ENCODE measurements around the gene CTXN2.
A peak's percentile ranks its signal among the peaks of the same experiment; 100 is the strongest.

The CTXN2 gene

GRCh38 chr15:48177383-48177765 is 14.1 kb upstream of the CTXN2 start:
- Histone ChIP-seq H3K9me3 (ENCODE audit: control insufficient read depth, low read length) (no peaks in the 10 kb centered on the region), H3K27me3 (replicated peaks; ENCODE audit: control insufficient read depth, insufficient read depth, low read length) (peaks cover 3% of the 10 kb centered on the region), H3K4me3 (ENCODE audit: low read length) (peak overlapping the region; percentile 78), H3K9ac (ENCODE audit: low read length) (peak overlapping the region; percentile 45), H3K4me1 (ENCODE audit: control insufficient read depth, insufficient read depth, low read length) (no peaks in the 10 kb centered on the region), H3K36me3 (ENCODE audit: control insufficient read depth, insufficient read depth, low read length, severe bottlenecking) (no peaks in the 10 kb centered on the region)
- peak; percentile 68 for DNase-seq (ENCODE audit: low read depth)

- no peaks in the 10 kb centered on the region for H3K36me3 ChIP-seq (ENCODE audit: control insufficient read depth, insufficient read depth, low read length, severe bottlenecking)
- H3K27me3 ChIP-seq (replicated peaks; ENCODE audit: control insufficient read depth, insufficient read depth, low read length) = peaks cover 3% of the 10 kb centered on the region
- DNase-seq (ENCODE audit: low read depth) = peak; percentile 86
- peak within 1 kb of the TSS; percentile 78 for H3K4me3 ChIP-seq (ENCODE audit: low read length)
- H3K9me3 ChIP-seq (ENCODE audit: control insufficient read depth, low read length) = no peaks in the 10 kb centered on the region
- H3K9ac ChIP-seq (ENCODE audit: low read length) = peak within 1 kb of the TSS; percentile 45
- no peaks in the 10 kb centered on the region for H3K4me1 ChIP-seq (ENCODE audit: control insufficient read depth, insufficient read depth, low read length)
Observed at GRCh38 chr15:48177766-48178647, 13.5 kb upstream of the CTXN2 start, which contains the start of gene MYEF2. Gene MYEF2 (minus strand): TSS chr15:48178295. CDS start chr15:48178237, 58 bp downstream.

DNA sequence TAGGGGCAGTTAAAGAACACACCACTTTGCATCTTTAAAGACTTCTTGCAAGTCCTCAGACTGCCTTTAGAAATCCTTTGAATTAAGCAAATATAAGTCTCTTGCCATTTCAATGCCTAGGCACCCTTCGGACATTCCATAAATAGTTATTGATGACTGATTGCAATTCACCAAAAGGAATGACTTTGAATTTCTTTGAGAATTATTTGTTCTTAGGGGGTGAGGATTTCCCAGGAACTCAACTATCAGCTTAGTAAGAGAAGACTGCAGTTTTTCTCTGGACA is 12.9 kb upstream of the CTXN2 start:
- H3K9ac ChIP-seq (ENCODE audit: low read length) = no peak overlapping the region
- no peak for DNase-seq (ENCODE audit: low read depth)
- no peaks in the 10 kb centered on the region for H3K9me3 ChIP-seq (ENCODE audit: control insufficient read depth, low read length)
- H3K36me3 ChIP-seq (ENCODE audit: control insufficient read depth, insufficient read depth, low read length, severe bottlenecking) = no peaks in the 10 kb centered on the region
- no peaks in the 10 kb centered on the region for H3K4me1 ChIP-seq (ENCODE audit: control insufficient read depth, insufficient read depth, low read length)
- peak overlapping the region; percentile 78 for H3K4me3 ChIP-seq (ENCODE audit: low read length)
- peaks cover 3% of the 10 kb centered on the region for H3K27me3 ChIP-seq (replicated peaks; ENCODE audit: control insufficient read depth, insufficient read depth, low read length)

DNA sequence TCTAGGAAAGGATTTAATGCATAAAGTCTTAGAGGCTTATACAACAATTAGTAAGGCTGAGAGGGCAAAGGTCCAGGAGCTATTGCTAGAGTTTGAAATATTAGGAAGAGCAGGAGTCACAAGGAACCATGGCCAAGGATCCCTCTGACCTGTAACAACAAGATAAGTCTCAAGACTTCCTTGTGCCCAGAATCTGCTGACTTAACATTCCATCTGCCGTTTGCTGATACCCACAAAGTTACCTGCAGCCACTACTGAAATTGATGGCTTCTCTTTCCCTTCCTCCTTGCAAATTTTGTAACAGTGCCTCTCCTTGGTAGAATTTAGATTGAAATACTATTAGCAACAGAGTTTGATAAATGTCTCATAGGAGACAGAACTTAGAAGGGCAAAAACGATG is 8.7 kb upstream of the CTXN2 start:
- H3K9ac ChIP-seq (ENCODE audit: low read length) = no peak overlapping the region
- peaks cover 3% of the 10 kb centered on the region for H3K27me3 ChIP-seq (replicated peaks; ENCODE audit: control insufficient read depth, insufficient read depth, low read length)
- peaks cover 4% of the 10 kb centered on the region for H3K9me3 ChIP-seq (ENCODE audit: control insufficient read depth, low read length)
- no peak for DNase-seq (ENCODE audit: low read depth)
- no peak overlapping the region for H3K4me3 ChIP-seq (ENCODE audit: low read length)
- no peaks in the 10 kb centered on the region for H3K4me1 ChIP-seq (ENCODE audit: control insufficient read depth, insufficient read depth, low read length)
- H3K36me3 ChIP-seq (ENCODE audit: control insufficient read depth, insufficient read depth, low read length, severe bottlenecking) = no peaks in the 10 kb centered on the region

DNA sequence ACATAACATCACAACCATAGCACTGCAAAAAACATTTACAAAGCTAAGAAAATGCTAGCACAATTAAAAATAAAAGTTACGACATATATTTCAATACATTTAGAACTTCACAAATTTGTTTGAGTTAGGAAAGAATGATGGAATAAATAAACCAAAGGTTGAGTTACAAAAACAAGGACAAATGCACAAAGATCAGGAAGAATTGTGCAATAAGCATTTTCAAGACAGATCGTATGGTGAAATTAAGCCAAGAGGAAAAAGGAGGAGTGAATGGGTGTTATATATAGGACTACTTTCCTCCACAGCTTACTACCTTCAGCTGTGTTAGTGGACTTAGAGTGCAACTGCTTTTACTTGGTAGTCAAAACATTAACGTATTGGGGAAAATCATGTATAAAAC is 5.9 kb upstream of the CTXN2 start:
- H3K4me3 ChIP-seq (ENCODE audit: low read length) = no peak overlapping the region
- H3K36me3 ChIP-seq (ENCODE audit: control insufficient read depth, insufficient read depth, low read length, severe bottlenecking) = no peaks in the 10 kb centered on the region
- no peaks in the 10 kb centered on the region for H3K27me3 ChIP-seq (replicated peaks; ENCODE audit: control insufficient read depth, insufficient read depth, low read length)
- H3K9me3 ChIP-seq (ENCODE audit: control insufficient read depth, low read length) = peaks cover 4% of the 10 kb centered on the region
- no peak for DNase-seq (ENCODE audit: low read depth)
- no peaks in the 10 kb centered on the region for H3K4me1 ChIP-seq (ENCODE audit: control insufficient read depth, insufficient read depth, low read length)
- H3K9ac ChIP-seq (ENCODE audit: low read length) = no peak overlapping the region

DNA sequence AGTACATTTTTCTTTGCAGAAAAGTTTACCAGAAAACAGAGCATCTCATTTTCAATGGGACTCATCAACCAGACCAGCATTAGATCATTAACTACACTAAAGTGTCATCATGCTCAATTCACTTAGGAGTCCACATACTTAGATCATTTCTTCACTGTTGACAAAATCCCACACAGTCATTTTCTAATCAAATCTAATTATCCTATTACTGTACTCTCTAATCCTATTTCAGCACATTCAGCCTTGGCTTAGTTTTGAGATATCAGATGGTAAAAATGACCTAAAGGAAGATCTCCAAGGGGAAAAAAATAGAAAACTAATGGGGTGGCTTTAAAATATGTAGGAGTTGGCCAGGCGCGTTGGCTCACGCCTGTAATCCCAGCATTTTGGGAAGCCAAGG is 5.2 kb upstream of the CTXN2 start:
- Histone ChIP-seq H3K4me1 (ENCODE audit: control insufficient read depth, insufficient read depth, low read length) (peaks cover 4% of the 10 kb centered on the region), H3K9me3 (ENCODE audit: control insufficient read depth, low read length) (peaks cover 4% of the 10 kb centered on the region), H3K36me3 (ENCODE audit: control insufficient read depth, insufficient read depth, low read length, severe bottlenecking) (no peaks in the 10 kb centered on the region), H3K4me3 (ENCODE audit: low read length) (no peak overlapping the region), H3K9ac (ENCODE audit: low read length) (no peak overlapping the region), H3K27me3 (replicated peaks; ENCODE audit: control insufficient read depth, insufficient read depth, low read length) (no peaks in the 10 kb centered on the region)
- no peak for DNase-seq (ENCODE audit: low read depth)

DNA sequence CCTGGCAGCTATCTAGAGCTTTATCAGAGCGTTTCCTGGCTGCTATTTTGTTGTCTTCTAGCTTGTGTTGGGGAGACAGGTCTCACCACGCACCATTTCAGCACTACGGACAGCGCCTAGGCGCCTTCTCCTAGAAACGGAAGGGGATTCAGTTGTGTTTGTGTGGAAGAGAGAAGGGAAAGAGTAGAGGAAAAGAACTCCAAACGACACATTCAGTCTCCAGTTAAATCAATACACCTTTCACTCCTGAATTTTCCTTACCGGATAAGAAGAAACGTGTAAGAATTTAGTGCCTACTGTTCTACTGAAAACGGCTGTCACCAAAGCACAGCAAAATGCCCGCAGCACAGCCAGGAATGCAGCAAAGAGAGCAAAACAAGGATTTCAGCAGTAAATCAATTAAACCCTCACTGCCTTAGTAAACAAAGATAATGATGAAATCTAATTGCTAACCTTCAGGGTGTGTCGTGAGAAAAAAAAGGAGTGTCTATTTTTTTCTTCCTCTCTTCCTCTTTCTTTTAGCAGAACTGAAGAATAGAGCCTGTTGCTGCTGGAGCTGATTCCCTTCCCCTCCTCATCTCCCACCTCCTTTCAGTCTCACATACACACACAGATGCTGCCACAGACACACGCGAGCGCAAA is 412 bp upstream of the CTXN2 start:
- Histone ChIP-seq H3K9ac (ENCODE audit: low read length) (no peak overlapping the region), H3K9me3 (ENCODE audit: control insufficient read depth, low read length) (no peaks in the 10 kb centered on the region), H3K36me3 (ENCODE audit: control insufficient read depth, insufficient read depth, low read length, severe bottlenecking) (no peaks in the 10 kb centered on the region), H3K27me3 (replicated peaks; ENCODE audit: control insufficient read depth, insufficient read depth, low read length) (peaks cover 11% of the 10 kb centered on the region), H3K4me3 (ENCODE audit: low read length) (peak overlapping the region; percentile 57), H3K4me1 (ENCODE audit: control insufficient read depth, insufficient read depth, low read length) (peaks cover 7% of the 10 kb centered on the region)
- DNase-seq (ENCODE audit: low read depth) = peak; percentile 78

- Histone ChIP-seq H3K27me3 (replicated peaks; ENCODE audit: control insufficient read depth, insufficient read depth, low read length) (no peaks in the 10 kb centered on the region), H3K36me3 (ENCODE audit: control insufficient read depth, insufficient read depth, low read length, severe bottlenecking) (no peaks in the 10 kb centered on the region), H3K4me3 (ENCODE audit: low read length) (no peak overlapping the region), H3K4me1 (ENCODE audit: control insufficient read depth, insufficient read depth, low read length) (peaks cover 3% of the 10 kb centered on the region), H3K9ac (ENCODE audit: low read length) (no peak overlapping the region), H3K9me3 (ENCODE audit: control insufficient read depth, low read length) (no peaks in the 10 kb centered on the region)
- no peak for DNase-seq (ENCODE audit: low read depth)
Observed at GRCh38 chr15:48202068-48202467, 10.6 kb downstream of the CTXN2 start.

DNA sequence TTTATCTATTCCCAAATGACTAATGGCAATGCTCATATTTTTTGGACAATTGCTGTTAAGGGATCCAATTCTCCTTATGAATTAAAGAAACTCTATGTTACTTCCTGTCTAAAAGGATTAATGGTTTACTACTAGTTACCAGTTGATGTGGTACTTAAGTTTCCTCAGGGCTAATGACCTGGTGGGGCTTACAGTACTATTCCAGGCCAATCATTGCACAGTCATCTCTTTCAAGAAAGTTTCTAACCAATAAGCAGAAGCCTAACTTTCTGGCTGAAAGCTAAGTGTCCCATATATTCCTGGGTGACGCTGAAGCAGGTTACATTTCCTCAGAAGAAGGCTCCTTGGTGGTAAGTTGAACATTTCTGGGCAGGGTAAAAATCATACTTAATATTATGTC is 14.5 kb downstream of the CTXN2 start, which contains the start of gene SLC12A1:
Gene SLC12A1 (plus strand): TSS at position 322 of the 400 bp plus-strand sequence. CDS start 1,418 bp downstream, outside the sequence.
- Histone ChIP-seq H3K27me3 (replicated peaks; ENCODE audit: control insufficient read depth, insufficient read depth, low read length) (no peaks in the 10 kb centered on the region), H3K4me3 (ENCODE audit: low read length) (no peak within 1 kb of the TSS), H3K9me3 (ENCODE audit: control insufficient read depth, low read length) (no peaks in the 10 kb centered on the region), H3K4me1 (ENCODE audit: control insufficient read depth, insufficient read depth, low read length) (peaks cover 3% of the 10 kb centered on the region), H3K9ac (ENCODE audit: low read length) (no peak within 1 kb of the TSS), H3K36me3 (ENCODE audit: control insufficient read depth, insufficient read depth, low read length, severe bottlenecking) (no peaks in the 10 kb centered on the region)
- no peak for DNase-seq (ENCODE audit: low read depth)

DNA sequence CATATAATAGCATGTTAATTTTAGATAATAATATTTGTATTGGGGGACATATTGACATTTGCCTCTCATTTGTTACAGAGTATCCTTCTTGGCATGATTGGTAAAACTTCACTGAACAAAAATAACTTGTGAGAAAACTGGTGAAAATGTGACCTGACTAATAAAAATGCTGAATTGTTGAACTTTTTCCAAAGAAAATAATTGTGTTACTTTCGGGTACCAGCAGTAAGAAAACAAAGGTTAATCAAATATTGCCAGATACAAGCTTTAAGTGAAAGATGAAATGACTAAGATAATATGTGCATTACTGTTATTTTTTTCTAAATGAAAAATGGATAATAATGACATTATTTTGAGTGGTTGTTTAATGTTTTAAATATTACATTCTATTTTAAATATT is 29.8 kb downstream of the CTXN2 start:
- DNase-seq (ENCODE audit: low read depth) = no peak
- Histone ChIP-seq H3K36me3 (ENCODE audit: control insufficient read depth, insufficient read depth, low read length, severe bottlenecking) (no peaks in the 10 kb centered on the region), H3K4me1 (ENCODE audit: control insufficient read depth, insufficient read depth, low read length) (no peaks in the 10 kb centered on the region), H3K27me3 (replicated peaks; ENCODE audit: control insufficient read depth, insufficient read depth, low read length) (no peaks in the 10 kb centered on the region), H3K9ac (ENCODE audit: low read length) (no peak overlapping the region), H3K4me3 (ENCODE audit: low read length) (no peak overlapping the region), H3K9me3 (ENCODE audit: control insufficient read depth, low read length) (no peaks in the 10 kb centered on the region)

DNA sequence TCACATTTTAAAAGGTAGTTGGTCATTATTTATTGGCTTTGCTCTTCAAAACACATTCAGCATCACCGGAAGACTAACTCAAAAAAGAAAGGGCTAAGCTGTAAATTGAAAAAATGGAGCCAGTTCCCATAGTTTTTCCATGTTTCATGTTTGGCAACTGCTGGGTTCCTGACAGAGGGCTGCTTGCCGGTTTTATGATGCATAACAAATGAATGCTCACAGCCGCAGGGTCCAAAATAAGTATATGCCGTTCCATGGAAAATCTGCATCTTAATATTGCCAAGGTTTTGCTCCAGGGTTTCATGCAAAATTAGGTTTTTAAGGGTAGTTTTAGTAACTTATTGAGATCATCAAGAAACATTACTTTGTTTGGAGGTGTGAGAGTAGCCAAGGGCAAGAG is 30.4 kb downstream of the CTXN2 start:
- H3K4me3 ChIP-seq (ENCODE audit: low read length) = no peak overlapping the region
- no peak for DNase-seq (ENCODE audit: low read depth)
- no peaks in the 10 kb centered on the region for H3K9me3 ChIP-seq (ENCODE audit: control insufficient read depth, low read length)
- no peaks in the 10 kb centered on the region for H3K4me1 ChIP-seq (ENCODE audit: control insufficient read depth, insufficient read depth, low read length)
- H3K36me3 ChIP-seq (ENCODE audit: control insufficient read depth, insufficient read depth, low read length, severe bottlenecking) = no peaks in the 10 kb centered on the region
- no peaks in the 10 kb centered on the region for H3K27me3 ChIP-seq (replicated peaks; ENCODE audit: control insufficient read depth, insufficient read depth, low read length)
- no peak overlapping the region for H3K9ac ChIP-seq (ENCODE audit: low read length)

Measured in adipocyte (in vitro differentiated cells).